Chondrocyte (in vitro differentiated cells): ENCODE data around the gene TMEM117. TPM values are rescaled to one million over a fixed set of nuclear protein-coding genes. Genes with fewer than 3 reads are reported as not detected.

Source experiments
- DNase-seq: peaks from one replicate; pipeline ENCODE4 v3.0.0; 2021; ENCODE audit warnings: mixed read lengths, low spot score
- H3K27ac Mint-ChIP-seq: one replicate; pipeline ENCODE4 v1.8.0; 2021; ENCODE audit warnings: mild to moderate bottlenecking, moderate library complexity, mixed read lengths; ENCODE audit not compliant: unreplicated experiment
- H3K27me3 Mint-ChIP-seq: 2 replicates; pipeline ENCODE4 v1.8.0; 2021; ENCODE audit warnings: low read depth, mixed read lengths
- H3K36me3 Mint-ChIP-seq: 2 replicates; pipeline ENCODE4 v1.8.0; 2021; ENCODE audit warnings: low read depth, mixed read lengths
- H3K4me1 Mint-ChIP-seq: 2 replicates; pipeline ENCODE4 v1.8.0; 2021; ENCODE audit warnings: low read depth, mild to moderate bottlenecking, mixed read lengths
- H3K4me3 Mint-ChIP-seq: one replicate; pipeline ENCODE4 v1.8.0; 2021; ENCODE audit warnings: mild to moderate bottlenecking, moderate library complexity, mixed read lengths; ENCODE audit not compliant: unreplicated experiment
- H3K9me3 Mint-ChIP-seq: 2 replicates; pipeline ENCODE4 v1.8.0; 2021; ENCODE audit warnings: low read depth, mixed read lengths
- total RNA-seq: library from RNA; stranded (reverse); gene quantifications from 3 replicates; pipeline ENCODE4 v1.2.1, GENCODE V29; 2021
- TF ChIP-seq, protein P1 (sequence below): fragments of 200-600 bp; sonication (generic); IDR thresholded peaks from 2 replicates; pipeline ENCODE4 v1.5.0; 2021; ENCODE audit warnings: antibody characterized with exemption, mild to moderate bottlenecking, moderate library complexity

TMEM117 gene
- total RNA-seq, 1 donor from 2014 or later = 15.5 TPM

DNA sequence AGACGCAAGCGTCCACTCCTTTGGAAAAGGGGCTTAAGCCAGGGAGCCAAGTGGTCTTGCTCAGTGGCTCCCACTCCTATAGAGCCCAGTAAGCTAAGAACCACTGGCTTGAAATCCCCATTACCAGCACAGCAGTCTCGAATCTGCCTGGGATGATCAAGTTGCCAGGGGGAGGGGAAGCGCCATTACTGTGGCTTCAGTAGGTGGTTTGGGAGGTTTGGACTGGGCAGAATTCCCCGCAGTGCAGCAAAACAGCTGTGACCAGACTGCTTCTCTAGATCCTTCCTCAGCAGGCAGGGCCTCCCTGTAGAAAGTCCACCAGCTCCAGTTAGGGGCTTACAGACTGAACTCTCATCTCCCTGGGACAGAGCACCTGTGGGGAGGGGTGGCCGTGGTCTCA lies 115.4 kb downstream of the TMEM117 start:
- peaks cover 14% of the 10 kb centered on the region for H3K9me3 Mint-ChIP-seq
- no peaks in the 10 kb centered on the region for H3K4me1 Mint-ChIP-seq
- no peaks in the 10 kb centered on the region for H3K27me3 Mint-ChIP-seq
- peaks cover 14% of the 10 kb centered on the region for H3K36me3 Mint-ChIP-seq
- no peak for DNase-seq
- no peak overlapping the region for H3K4me3 Mint-ChIP-seq
- H3K27ac Mint-ChIP-seq = no peak overlapping the region
- TF ChIP-seq, protein P1, sequence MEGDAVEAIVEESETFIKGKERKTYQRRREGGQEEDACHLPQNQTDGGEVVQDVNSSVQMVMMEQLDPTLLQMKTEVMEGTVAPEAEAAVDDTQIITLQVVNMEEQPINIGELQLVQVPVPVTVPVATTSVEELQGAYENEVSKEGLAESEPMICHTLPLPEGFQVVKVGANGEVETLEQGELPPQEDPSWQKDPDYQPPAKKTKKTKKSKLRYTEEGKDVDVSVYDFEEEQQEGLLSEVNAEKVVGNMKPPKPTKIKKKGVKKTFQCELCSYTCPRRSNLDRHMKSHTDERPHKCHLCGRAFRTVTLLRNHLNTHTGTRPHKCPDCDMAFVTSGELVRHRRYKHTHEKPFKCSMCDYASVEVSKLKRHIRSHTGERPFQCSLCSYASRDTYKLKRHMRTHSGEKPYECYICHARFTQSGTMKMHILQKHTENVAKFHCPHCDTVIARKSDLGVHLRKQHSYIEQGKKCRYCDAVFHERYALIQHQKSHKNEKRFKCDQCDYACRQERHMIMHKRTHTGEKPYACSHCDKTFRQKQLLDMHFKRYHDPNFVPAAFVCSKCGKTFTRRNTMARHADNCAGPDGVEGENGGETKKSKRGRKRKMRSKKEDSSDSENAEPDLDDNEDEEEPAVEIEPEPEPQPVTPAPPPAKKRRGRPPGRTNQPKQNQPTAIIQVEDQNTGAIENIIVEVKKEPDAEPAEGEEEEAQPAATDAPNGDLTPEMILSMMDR = no peak

DNA sequence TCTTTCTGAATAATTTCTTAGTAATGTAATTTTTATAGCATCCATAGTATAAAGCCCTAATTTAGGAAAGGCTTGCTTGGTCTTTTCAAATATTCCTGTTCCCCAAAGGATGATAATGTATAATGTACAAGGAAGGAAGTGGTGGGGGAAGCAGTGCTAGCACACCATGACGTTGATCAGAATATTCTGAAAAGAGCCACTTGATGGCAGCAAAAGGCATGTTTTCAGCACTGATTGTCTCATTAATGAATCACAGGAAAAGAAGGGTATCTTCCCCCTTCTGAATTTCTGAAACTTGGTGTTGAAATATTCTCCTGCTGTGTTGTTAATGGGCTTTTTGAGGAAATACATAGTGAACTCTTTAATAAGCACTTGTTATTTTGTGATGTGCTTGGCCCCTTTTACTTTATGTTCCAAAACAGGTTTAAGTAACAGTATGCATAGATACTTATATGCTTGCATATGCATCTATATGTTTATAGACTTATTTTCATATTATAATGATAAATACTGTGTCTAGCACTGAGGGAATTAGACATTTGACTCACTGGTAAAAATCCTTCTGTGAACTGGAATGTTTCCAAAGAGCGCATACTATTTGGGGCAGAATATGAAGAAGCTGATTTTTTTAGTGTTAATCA lies 122.0 kb downstream of the TMEM117 start:
- Mint-ChIP-seq H3K27me3 (no peaks in the 10 kb centered on the region), H3K4me1 (peaks cover 3% of the 10 kb centered on the region), H3K4me3 (no peak overlapping the region), H3K36me3 (no peaks in the 10 kb centered on the region), H3K27ac (no peak overlapping the region), H3K9me3 (peaks cover 4% of the 10 kb centered on the region)
- TF ChIP-seq, protein P1 = peak; percentile 87
- DNase-seq = no peak

DNA sequence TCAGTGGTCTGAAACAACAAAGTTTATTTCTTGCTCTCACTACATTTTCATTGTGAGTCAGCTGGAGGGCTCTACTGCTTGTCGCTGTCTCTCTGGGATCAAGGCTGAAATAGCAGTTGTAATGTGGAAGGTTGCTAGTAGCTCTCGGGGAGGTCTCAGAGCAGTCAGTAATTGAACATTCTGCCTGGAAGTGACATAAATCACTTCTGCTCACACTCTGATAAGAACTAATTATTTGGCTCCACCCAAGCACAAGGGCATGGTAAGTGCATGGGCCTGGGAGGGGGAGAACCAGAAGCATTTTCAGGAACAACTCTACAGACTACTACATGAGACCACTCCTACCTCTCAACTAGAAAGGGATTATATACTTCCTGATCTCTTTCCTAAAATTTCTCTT lies 128.2 kb downstream of the TMEM117 start:
- Mint-ChIP-seq H3K27me3 (no peaks in the 10 kb centered on the region), H3K9me3 (peaks cover 3% of the 10 kb centered on the region), H3K4me1 (no peaks in the 10 kb centered on the region), H3K36me3 (peaks cover 2% of the 10 kb centered on the region), H3K27ac (no peak overlapping the region), H3K4me3 (no peak overlapping the region)
- TF ChIP-seq, protein P1 = no peak
- no peak for DNase-seq

DNA sequence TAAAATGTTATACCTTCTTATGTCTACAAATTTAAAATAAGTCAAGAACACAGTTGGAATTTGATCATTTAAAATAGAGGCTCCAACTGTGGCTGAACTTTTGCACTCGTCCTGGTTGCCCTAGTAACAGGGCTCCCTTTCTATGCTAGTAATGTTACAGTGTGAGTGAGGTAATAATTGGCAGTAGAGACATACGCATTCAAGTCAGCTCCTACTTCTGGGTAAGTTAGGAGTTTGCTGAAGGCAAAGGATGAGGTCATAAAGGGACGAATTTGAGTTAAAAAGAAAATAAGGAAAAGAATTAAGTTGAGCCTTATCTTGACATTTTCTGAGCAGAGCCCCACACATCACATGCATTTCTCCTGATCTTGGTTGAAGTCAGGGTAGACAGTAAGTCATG lies 129.1 kb downstream of the TMEM117 start:
- TF ChIP-seq, protein P1 = no peak
- no peak for DNase-seq
- H3K36me3 Mint-ChIP-seq = peaks cover 3% of the 10 kb centered on the region
- peaks cover 3% of the 10 kb centered on the region for H3K9me3 Mint-ChIP-seq
- no peak overlapping the region for H3K27ac Mint-ChIP-seq
- peaks cover 3% of the 10 kb centered on the region for H3K4me1 Mint-ChIP-seq
- no peaks in the 10 kb centered on the region for H3K27me3 Mint-ChIP-seq
- H3K4me3 Mint-ChIP-seq = no peak overlapping the region

DNA sequence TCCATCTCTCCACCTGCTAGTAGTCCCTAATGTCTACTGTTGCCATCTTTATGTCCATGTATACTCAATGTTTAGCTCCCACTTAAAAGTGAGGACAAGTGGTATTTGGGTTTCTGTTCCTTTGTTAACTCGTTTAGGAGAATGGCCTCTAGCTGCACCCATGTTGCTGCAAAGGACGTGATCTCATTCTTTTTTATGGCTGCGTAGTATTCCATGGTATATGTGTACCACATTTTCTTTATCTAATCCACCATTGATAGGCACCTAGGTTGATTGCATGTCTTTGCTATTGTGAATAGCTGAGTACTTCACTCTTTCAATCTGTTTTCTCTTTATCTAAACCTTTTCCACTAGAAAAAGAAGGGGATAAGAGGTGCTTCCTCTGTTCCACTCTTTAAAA lies 130.0 kb downstream of the TMEM117 start:
- H3K36me3 Mint-ChIP-seq = peaks cover 3% of the 10 kb centered on the region
- peaks cover 3% of the 10 kb centered on the region for H3K4me1 Mint-ChIP-seq
- no peak for DNase-seq
- H3K27ac Mint-ChIP-seq = no peak overlapping the region
- peaks cover 3% of the 10 kb centered on the region for H3K9me3 Mint-ChIP-seq
- no peak overlapping the region for H3K4me3 Mint-ChIP-seq
- TF ChIP-seq, protein P1 = no peak
- no peaks in the 10 kb centered on the region for H3K27me3 Mint-ChIP-seq
